ENCODE results near the gene TPX2. TPM values are rescaled to one million over a fixed set of nuclear protein-coding genes. Genes with fewer than 3 reads are reported as not detected.

Gene TPX2
- total and polyA plus RNA-seq, 2 donors = 0.84 to 22.7 TPM

DNA sequence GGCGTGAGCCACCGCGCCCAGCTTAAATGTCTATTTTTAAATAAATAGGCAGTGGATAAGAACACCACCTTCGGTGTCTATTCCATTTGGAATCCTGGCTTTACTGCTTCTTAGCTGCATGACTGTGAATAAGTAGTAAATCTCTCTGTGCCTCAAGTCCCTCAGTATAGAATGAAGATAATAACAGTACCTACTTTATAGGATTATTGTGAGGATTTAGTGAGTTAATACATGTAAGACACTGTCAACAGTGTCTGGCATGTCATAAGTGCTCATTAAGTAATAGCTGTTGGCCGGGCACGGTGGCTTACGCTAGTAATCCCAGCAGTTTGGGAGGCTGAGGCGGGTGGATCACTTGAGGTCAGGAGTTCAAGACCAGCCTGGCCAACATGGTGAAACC, 10.1 kb downstream of the TPX2 start:
- H3K4me3 ChIP-seq (ENCODE audit: low read depth, low read length) = no peak overlapping the region
- H3K27ac ChIP-seq (ENCODE audit: low read depth) = no peak overlapping the region
- no peaks in the 10 kb centered on the region for H3K4me1 ChIP-seq (ENCODE audit: insufficient read depth)
- WGBS = 96% methylated on average over 8 of the region's 8 CpGs
- no peaks in the 10 kb centered on the region for H3K36me3 ChIP-seq (ENCODE audit: insufficient read depth)
- DNase-seq (ENCODE audit: extremely low spot score) = no peak

DNA sequence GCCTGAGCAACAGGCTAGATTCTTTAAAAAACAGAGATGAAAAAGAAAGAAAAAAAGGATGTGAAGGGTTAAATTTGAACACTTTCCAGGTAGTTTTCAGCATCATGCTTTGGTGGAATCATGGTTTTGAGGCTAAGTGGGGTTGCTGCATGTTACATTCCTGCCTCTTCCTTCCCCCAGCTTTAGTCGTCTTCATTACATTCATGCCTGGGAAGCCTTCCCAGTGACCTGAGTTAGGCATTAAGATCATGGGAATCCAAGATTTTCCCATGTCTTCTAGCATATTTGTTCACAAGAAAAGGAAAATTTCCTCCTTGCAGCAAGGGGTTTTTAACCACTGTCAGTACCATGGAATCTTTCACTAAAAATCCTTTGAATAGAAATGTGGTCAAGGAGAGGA, 12.0 kb downstream of the TPX2 start:
- Histone ChIP-seq H3K4me1 (ENCODE audit: insufficient read depth) (no peaks in the 10 kb centered on the region), H3K4me3 (ENCODE audit: low read depth, low read length) (no peak overlapping the region), H3K36me3 (ENCODE audit: insufficient read depth) (no peaks in the 10 kb centered on the region), H3K27ac (ENCODE audit: low read depth) (no peak overlapping the region)
- 30% methylated on average over 1 of the region's 1 CpG for WGBS
- DNase-seq (ENCODE audit: extremely low spot score) = peak; percentile 5

GRCh38 chr20:31757254-31757653, 18.2 kb downstream of the TPX2 start:
- Histone ChIP-seq H3K4me1 (ENCODE audit: insufficient read depth) (no peaks in the 10 kb centered on the region), H3K27ac (ENCODE audit: low read depth) (no peak overlapping the region), H3K4me3 (ENCODE audit: low read depth, low read length) (no peak overlapping the region), H3K36me3 (ENCODE audit: insufficient read depth) (no peaks in the 10 kb centered on the region)
- DNase-seq (ENCODE audit: extremely low spot score) = no peak
- 92% methylated on average over 3 of the region's 3 CpGs for WGBS

- H3K27ac ChIP-seq (ENCODE audit: low read depth) = no peak overlapping the region
- H3K36me3 ChIP-seq (ENCODE audit: insufficient read depth) = no peaks in the 10 kb centered on the region
- H3K4me1 ChIP-seq (ENCODE audit: insufficient read depth) = no peaks in the 10 kb centered on the region
- WGBS = 72% methylated on average over 4 of the region's 4 CpGs
- no peak for DNase-seq (ENCODE audit: extremely low spot score)
- H3K4me3 ChIP-seq (ENCODE audit: low read depth, low read length) = no peak overlapping the region
Observed at GRCh38 chr20:31758521-31758920, 19.4 kb downstream of the TPX2 start.

- H3K4me1 ChIP-seq (ENCODE audit: insufficient read depth) = no peaks in the 10 kb centered on the region
- H3K27ac ChIP-seq (ENCODE audit: low read depth) = no peak overlapping the region
- no peak overlapping the region for H3K4me3 ChIP-seq (ENCODE audit: low read depth, low read length)
- DNase-seq (ENCODE audit: extremely low spot score) = no peak
- no peaks in the 10 kb centered on the region for H3K36me3 ChIP-seq (ENCODE audit: insufficient read depth)
Observed at GRCh38 chr20:31758991-31759390, 19.9 kb downstream of the TPX2 start.

- Histone ChIP-seq H3K4me3 (ENCODE audit: low read depth, low read length) (no peak overlapping the region), H3K27ac (ENCODE audit: low read depth) (no peak overlapping the region), H3K4me1 (ENCODE audit: insufficient read depth) (no peaks in the 10 kb centered on the region), H3K36me3 (ENCODE audit: insufficient read depth) (no peaks in the 10 kb centered on the region)
- DNase-seq (ENCODE audit: extremely low spot score) = no peak
- WGBS = 75% methylated on average over 2 of the region's 2 CpGs
Observed at GRCh38 chr20:31759836-31760518, 20.9 kb downstream of the TPX2 start.

GRCh38 chr20:31760519-31761240, 21.6 kb downstream of the TPX2 start:
- no peak overlapping the region for H3K4me3 ChIP-seq (ENCODE audit: low read depth, low read length)
- DNase-seq (ENCODE audit: extremely low spot score) = no peak
- no peaks in the 10 kb centered on the region for H3K4me1 ChIP-seq (ENCODE audit: insufficient read depth)
- WGBS = 86% methylated on average over 6 of the region's 6 CpGs
- no peak overlapping the region for H3K27ac ChIP-seq (ENCODE audit: low read depth)
- no peaks in the 10 kb centered on the region for H3K36me3 ChIP-seq (ENCODE audit: insufficient read depth)

- DNase-seq (ENCODE audit: extremely low spot score) = no peak
- no peak overlapping the region for H3K27ac ChIP-seq (ENCODE audit: low read depth)
- H3K4me1 ChIP-seq (ENCODE audit: insufficient read depth) = no peaks in the 10 kb centered on the region
- H3K36me3 ChIP-seq (ENCODE audit: insufficient read depth) = no peaks in the 10 kb centered on the region
- WGBS = 89% methylated on average over 2 of the region's 2 CpGs
- no peak overlapping the region for H3K4me3 ChIP-seq (ENCODE audit: low read depth, low read length)
Observed at GRCh38 chr20:31764641-31765305, 25.7 kb downstream of the TPX2 start.

- 98% methylated on average over 3 of the region's 3 CpGs for WGBS
- Histone ChIP-seq H3K27ac (ENCODE audit: low read depth) (no peak overlapping the region), H3K4me3 (ENCODE audit: low read depth, low read length) (no peak overlapping the region), H3K4me1 (ENCODE audit: insufficient read depth) (no peaks in the 10 kb centered on the region), H3K36me3 (ENCODE audit: insufficient read depth) (no peaks in the 10 kb centered on the region)
- DNase-seq (ENCODE audit: extremely low spot score) = no peak
Observed at GRCh38 chr20:31767805-31768204, 28.7 kb downstream of the TPX2 start.

DNA sequence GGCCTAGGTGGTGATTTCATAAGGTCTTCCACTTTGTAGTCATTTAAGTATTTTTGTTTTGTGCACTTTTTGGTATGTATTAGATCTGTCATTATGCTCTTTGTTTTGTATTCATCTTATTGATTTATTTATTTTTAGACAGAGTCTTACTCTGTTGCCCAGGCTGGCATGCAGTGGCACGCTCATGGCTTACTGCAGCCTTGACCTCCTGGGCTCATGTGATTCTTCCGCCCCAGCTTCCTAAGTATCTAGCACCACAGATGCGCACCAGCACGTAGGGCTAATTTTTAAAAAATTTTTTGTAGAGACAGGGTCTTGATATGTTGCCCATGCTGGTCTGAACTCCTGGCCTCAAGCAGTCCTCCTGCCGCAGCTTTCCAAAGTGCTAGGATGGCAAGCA, 30.6 kb downstream of the TPX2 start:
- 82% methylated on average over 5 of the region's 5 CpGs for WGBS
- no peak for DNase-seq (ENCODE audit: extremely low spot score)
- no peaks in the 10 kb centered on the region for H3K36me3 ChIP-seq (ENCODE audit: insufficient read depth)
- no peaks in the 10 kb centered on the region for H3K4me1 ChIP-seq (ENCODE audit: insufficient read depth)
- no peak overlapping the region for H3K4me3 ChIP-seq (ENCODE audit: low read depth, low read length)
- no peak overlapping the region for H3K27ac ChIP-seq (ENCODE audit: low read depth)

DNA sequence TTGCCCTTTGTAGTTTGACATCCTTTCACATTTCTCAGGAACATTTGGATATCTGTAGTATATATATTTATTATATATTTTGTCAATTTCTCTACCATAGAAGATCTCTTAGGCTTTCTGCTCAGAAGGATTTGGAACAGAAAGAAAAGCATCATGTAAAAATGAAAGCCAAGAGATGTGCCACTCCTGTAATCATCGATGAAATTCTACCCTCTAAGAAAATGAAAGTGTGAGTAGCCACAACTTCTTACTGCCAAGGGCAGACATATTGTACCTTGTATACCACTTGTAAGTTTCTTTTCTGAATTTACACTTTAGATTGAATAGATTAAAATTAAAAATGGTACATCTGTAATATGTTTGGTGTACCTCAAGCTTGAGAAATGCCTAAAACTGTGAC, 31.2 kb downstream of the TPX2 start:
- Histone ChIP-seq H3K4me3 (ENCODE audit: low read depth, low read length) (no peak overlapping the region), H3K27ac (ENCODE audit: low read depth) (no peak overlapping the region), H3K4me1 (ENCODE audit: insufficient read depth) (no peaks in the 10 kb centered on the region), H3K36me3 (ENCODE audit: insufficient read depth) (no peaks in the 10 kb centered on the region)
- 68% methylated on average over 1 of the region's 1 CpG for WGBS
- no peak for DNase-seq (ENCODE audit: extremely low spot score)

- H3K4me1 ChIP-seq (ENCODE audit: insufficient read depth) = no peaks in the 10 kb centered on the region
- no peaks in the 10 kb centered on the region for H3K36me3 ChIP-seq (ENCODE audit: insufficient read depth)
- no peak overlapping the region for H3K4me3 ChIP-seq (ENCODE audit: low read depth, low read length)
- 96% methylated on average over 1 of the region's 1 CpG for WGBS
- DNase-seq (ENCODE audit: extremely low spot score) = no peak
- no peak overlapping the region for H3K27ac ChIP-seq (ENCODE audit: low read depth)
Observed at GRCh38 chr20:31774408-31774807, 35.3 kb downstream of the TPX2 start.

- Histone ChIP-seq H3K27ac (ENCODE audit: low read depth) (no peak overlapping the region), H3K4me1 (ENCODE audit: insufficient read depth) (no peaks in the 10 kb centered on the region), H3K36me3 (ENCODE audit: insufficient read depth) (no peaks in the 10 kb centered on the region), H3K4me3 (ENCODE audit: low read depth, low read length) (no peak overlapping the region)
- WGBS = 98% methylated on average over 2 of the region's 2 CpGs
- no peak for DNase-seq (ENCODE audit: extremely low spot score)
Observed at GRCh38 chr20:31780839-31781238, 41.7 kb downstream of the TPX2 start.

DNA sequence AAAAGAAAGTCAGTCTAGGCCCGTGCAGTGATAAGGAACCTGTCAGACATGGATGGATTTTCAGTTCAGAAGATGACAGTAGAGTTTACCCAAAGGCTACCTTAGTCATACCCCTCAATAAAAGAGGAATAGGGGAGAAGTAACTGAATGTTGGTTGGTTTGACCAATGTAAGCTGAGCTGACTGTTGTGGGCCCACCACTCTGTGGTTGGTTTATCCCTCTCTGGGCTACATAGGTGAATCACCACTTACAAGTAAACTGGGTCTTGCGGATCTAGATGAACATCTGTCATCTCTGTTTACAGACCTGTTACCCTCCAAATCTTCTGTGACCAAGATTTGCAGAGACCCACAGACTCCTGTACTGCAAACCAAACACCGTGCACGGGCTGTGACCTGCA, 42.9 kb downstream of the TPX2 start:
- no peaks in the 10 kb centered on the region for H3K4me1 ChIP-seq (ENCODE audit: insufficient read depth)
- WGBS = 97% methylated on average over 4 of the region's 4 CpGs

More for the DNA sequence above, 42.9 kb downstream of the TPX2 start:
- Histone ChIP-seq H3K27ac (ENCODE audit: low read depth) (no peak overlapping the region), H3K4me3 (ENCODE audit: low read depth, low read length) (no peak overlapping the region), H3K36me3 (ENCODE audit: insufficient read depth) (no peaks in the 10 kb centered on the region)
- DNase-seq (ENCODE audit: extremely low spot score) = no peak
